Measurements from ENCODE around the gene C1RL.

DNA sequence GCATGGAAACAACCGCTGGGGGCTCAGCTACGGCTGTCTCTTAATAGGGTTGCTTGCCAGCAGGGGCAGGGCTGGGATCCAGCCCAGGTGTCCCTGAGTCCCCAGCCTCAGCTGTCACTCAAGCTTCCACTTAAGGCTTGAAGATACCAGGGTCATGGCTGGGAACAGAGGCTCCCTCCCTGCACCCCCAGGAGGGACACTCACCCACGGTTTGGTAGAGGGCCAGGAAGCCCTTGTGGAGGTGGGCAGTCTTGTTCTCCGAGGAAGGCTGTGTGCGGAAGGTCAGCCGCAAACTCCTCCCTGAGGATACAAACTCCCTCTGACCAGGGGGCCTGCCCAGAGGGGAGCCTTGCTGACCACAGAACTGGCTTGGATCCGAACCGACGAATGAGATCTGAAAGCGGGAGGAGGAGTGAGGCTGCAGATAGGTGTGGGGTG, 7.3 kb downstream of the C1RL start:
- no peak for TF ChIP-seq POLR2A (IDR thresholded peaks at IDR 0.05)
- TF ChIP-seq, protein P1, sequence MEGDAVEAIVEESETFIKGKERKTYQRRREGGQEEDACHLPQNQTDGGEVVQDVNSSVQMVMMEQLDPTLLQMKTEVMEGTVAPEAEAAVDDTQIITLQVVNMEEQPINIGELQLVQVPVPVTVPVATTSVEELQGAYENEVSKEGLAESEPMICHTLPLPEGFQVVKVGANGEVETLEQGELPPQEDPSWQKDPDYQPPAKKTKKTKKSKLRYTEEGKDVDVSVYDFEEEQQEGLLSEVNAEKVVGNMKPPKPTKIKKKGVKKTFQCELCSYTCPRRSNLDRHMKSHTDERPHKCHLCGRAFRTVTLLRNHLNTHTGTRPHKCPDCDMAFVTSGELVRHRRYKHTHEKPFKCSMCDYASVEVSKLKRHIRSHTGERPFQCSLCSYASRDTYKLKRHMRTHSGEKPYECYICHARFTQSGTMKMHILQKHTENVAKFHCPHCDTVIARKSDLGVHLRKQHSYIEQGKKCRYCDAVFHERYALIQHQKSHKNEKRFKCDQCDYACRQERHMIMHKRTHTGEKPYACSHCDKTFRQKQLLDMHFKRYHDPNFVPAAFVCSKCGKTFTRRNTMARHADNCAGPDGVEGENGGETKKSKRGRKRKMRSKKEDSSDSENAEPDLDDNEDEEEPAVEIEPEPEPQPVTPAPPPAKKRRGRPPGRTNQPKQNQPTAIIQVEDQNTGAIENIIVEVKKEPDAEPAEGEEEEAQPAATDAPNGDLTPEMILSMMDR (IDR thresholded peaks at IDR 0.05), result no peak

Data from thyroid gland (tissue), 4 donors.